Measurements from ENCODE around the gene PHKB.

DNA sequence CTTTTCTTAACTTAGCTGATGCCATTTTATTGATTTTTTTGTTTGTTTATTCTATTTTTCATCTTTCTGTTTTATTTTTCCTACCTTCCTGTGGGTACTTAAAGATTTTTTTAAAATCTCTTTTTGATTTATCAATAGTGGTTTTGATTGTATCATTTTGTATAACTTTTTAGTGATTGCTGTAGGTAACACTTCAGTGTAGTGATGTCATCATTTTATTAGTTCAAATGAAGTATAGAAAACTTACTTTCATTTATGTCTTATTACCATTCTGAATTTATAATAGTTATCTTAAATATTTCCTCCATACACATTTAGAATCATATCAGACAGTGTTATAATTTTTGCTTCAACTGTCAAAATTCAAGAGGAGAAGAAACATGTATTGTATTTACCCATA, 115.9 kb downstream of the PHKB start:
- TF ChIP-seq CTCF (conservative IDR thresholded peaks at IDR 0.05) (no peak), EZH2 (IDR thresholded peaks at IDR 0.05; ENCODE audit: low read depth) (no peak)

Measured in PC-9 (cell line).